A549 (cell line): ENCODE data around the gene ADAM12. TPM values are rescaled to one million over a fixed set of nuclear protein-coding genes. Genes with fewer than 3 reads are reported as not detected.

Experiments
- ATAC-seq, 2 experiments: fragments of 200-7000 bp in 1 of 2; fragments of >200 bp in 1 of 2; cut with Nextera tagmentation in 1 of 2; cut with Tn5 transposase in 1 of 2; 3 replicates each; pipeline versions ENCODE4 v1.8.0 to v1.9.1; 2018 to 2020; ENCODE audit warnings: mild to moderate bottlenecking in 1 of 2, moderate library complexity in 1 of 2
- CTCF ChIA-PET: fragments of 300-600 bp; sonication (Branson Sonifier 250); formaldehyde crosslinking; extraction: SDS; loops from one replicate; lab custom pipeline; 2021; ENCODE audit warnings: antibody characterized with exemption, inconsistent platforms; lab: Yijun Ruan, JAX
- POLR2A ChIA-PET: fragments of 350-600 bp; formaldehyde crosslinking; extraction: SDS; loops from one replicate; lab custom pipeline; 2021; ENCODE audit warnings: antibody characterized with exemption, inconsistent platforms; lab: Yijun Ruan, JAX
- DNase-seq, 2 experiments: peaks; one replicate each; pipeline versions ENCODE4 v3.0.0 to v3.0.0-alpha.2; 2011 to 2016; ENCODE audit warnings: low read depth in 1 of 2, low spot score in 1 of 2
- FAIRE-seq: peaks from 2 replicates; lab custom pipeline; 2011; peaks lifted over from hg19 to GRCh38; lab: Jason Lieb, UNC
- H3K27ac ChIP-seq, 2 experiments: fragments of >200 bp; sonication (Bioruptor Twin); formaldehyde crosslinking; 3 replicates each; pipeline ENCODE4 v1.5.1; 2016 to 2017
- H3K4me1 ChIP-seq: fragments of >200 bp; sonication (Bioruptor Twin); formaldehyde crosslinking; 3 replicates; pipeline ENCODE4 v1.6.1; 2016
- H3K4me2 ChIP-seq: fragments of >200 bp; sonication (Bioruptor Twin); formaldehyde crosslinking; 3 replicates; pipeline ENCODE4 v1.6.1; 2016
- H3K4me3 ChIP-seq: fragments of >200 bp; sonication (Bioruptor Twin); formaldehyde crosslinking; 3 replicates; pipeline ENCODE4 v1.5.1; 2016
- H3K9me3 ChIP-seq: fragments of >200 bp; sonication (Bioruptor Twin); formaldehyde crosslinking; 3 replicates; pipeline ENCODE4 v1.6.1; 2016
- CBX2 ChIP-seq: fragments of 200-600 bp; sonication (generic); IDR thresholded peaks from 2 replicates; pipeline ENCODE4 v1.6.1; 2016; ENCODE audit warnings: low read depth, mild to moderate bottlenecking, borderline replicate concordance
- CBX8 ChIP-seq: fragments of 200-600 bp; sonication (generic); IDR thresholded peaks from 2 replicates; pipeline ENCODE4 v1.6.1; 2016
- CEBPB ChIP-seq, 2 experiments: fragments of >200 bp in 1 of 2; sonication (Bioruptor Twin) in 1 of 2; formaldehyde crosslinking in 1 of 2; IDR thresholded peaks; 2 replicates each; pipeline ENCODE4 v1.6.1; 2012 to 2016
- CHD4 ChIP-seq: fragments of 200-600 bp; sonication (generic); IDR thresholded peaks from 2 replicates; pipeline ENCODE4 v1.6.1; 2016; ENCODE audit warnings: antibody characterized with exemption, mild to moderate bottlenecking, borderline replicate concordance
- EHF ChIP-seq: fragments of 250-450 bp; sonication (Bioruptor Pico); IDR thresholded peaks from 2 replicates; pipeline ENCODE4 v1.5.0; 2020; ENCODE audit warnings: mild to moderate bottlenecking
- ELK1 ChIP-seq: fragments of 150-350 bp; IDR thresholded peaks from 2 replicates; pipeline ENCODE4 v1.6.1; 2014; ENCODE audit warnings: low read depth, mild to moderate bottlenecking, low read length
- EP300 ChIP-seq, 2 experiments: fragments of >200 bp; sonication (Bioruptor Twin); formaldehyde crosslinking; IDR thresholded peaks; 2 replicates in 1 of 2; 3 replicates in 1 of 2; pipeline ENCODE4 v1.6.1; 2016 to 2017
- FOSB ChIP-seq: fragments of 250-450 bp; sonication (Bioruptor Pico); IDR thresholded peaks from 2 replicates; pipeline ENCODE4 v1.5.0; 2020; ENCODE audit warnings: mild to moderate bottlenecking, moderate library complexity
- FOSL2 ChIP-seq, 2 experiments: fragments of 450-650 bp in 1 of 2; fragments of >200 bp in 1 of 2; sonication (Bioruptor Twin) in 1 of 2; formaldehyde crosslinking; IDR thresholded peaks; 2 replicates each; pipeline versions ENCODE4 v1.5.0 to v1.6.1; 2016 to 2020; ENCODE audit warnings: mild to moderate bottlenecking in 1 of 2, moderate library complexity in 1 of 2
- FOXS1 ChIP-seq: fragments of 250-450 bp; sonication (Bioruptor Pico); IDR thresholded peaks from 2 replicates; pipeline ENCODE4 v1.5.0; 2020; ENCODE audit warnings: mild to moderate bottlenecking, moderate library complexity
- GATA3 ChIP-seq: IDR thresholded peaks from 2 replicates; pipeline ENCODE4 v1.6.1; 2012; ENCODE audit warnings: borderline replicate concordance
- HOXA7 ChIP-seq: fragments of 250-450 bp; sonication (Bioruptor Pico); IDR thresholded peaks from 2 replicates; pipeline ENCODE4 v1.5.0; 2020; ENCODE audit warnings: mild to moderate bottlenecking, moderate library complexity
- HOXB13 ChIP-seq: fragments of 250-450 bp; sonication (Bioruptor Pico); IDR thresholded peaks from 2 replicates; pipeline ENCODE4 v1.5.0; 2020; ENCODE audit warnings: low read depth, mild to moderate bottlenecking, moderate library complexity
- KDM1A ChIP-seq: fragments of 200-600 bp; sonication (generic); IDR thresholded peaks from 2 replicates; pipeline ENCODE4 v1.6.1; 2016; ENCODE audit warnings: low read depth, mild to moderate bottlenecking
- MAFK ChIP-seq: fragments of 450-650 bp; IDR thresholded peaks from 2 replicates; pipeline ENCODE4 v1.6.1; 2014; ENCODE audit not compliant: partially characterized antibody
- MYC ChIP-seq: IDR thresholded peaks from 2 replicates; pipeline ENCODE4 v1.6.1; 2012; ENCODE audit warnings: mild to moderate bottlenecking, inconsistent platforms, low read length, improper control_type of control experiment, borderline replicate concordance
- NFE2L2 ChIP-seq: fragments of 150-350 bp; conservative IDR thresholded peaks from 2 replicates; pipeline ENCODE4 v1.6.1; 2014; ENCODE audit warnings: low read length
- RAD21 ChIP-seq, 2 experiments: fragments of >200 bp in 1 of 2; sonication (Bioruptor Twin) in 1 of 2; formaldehyde crosslinking in 1 of 2; IDR thresholded peaks in 1 of 2; conservative IDR thresholded peaks in 1 of 2; 2 replicates in 1 of 2; 3 replicates in 1 of 2; pipeline ENCODE4 v1.6.1; 2012 to 2018; ENCODE audit warnings: inconsistent platforms in 1 of 2
- RFX5 ChIP-seq: fragments of 450-650 bp; IDR thresholded peaks from 2 replicates; pipeline ENCODE4 v1.7.1; 2014; ENCODE audit warnings: antibody characterized with exemption, mild to moderate bottlenecking, moderate library complexity
- SMC3 ChIP-seq: fragments of >200 bp; sonication (Bioruptor Twin); formaldehyde crosslinking; IDR thresholded peaks from 3 replicates; pipeline ENCODE4 v1.6.1; 2018; ENCODE audit warnings: inconsistent platforms
- USF2 ChIP-seq: fragments of 450-650 bp; IDR thresholded peaks from 2 replicates; pipeline ENCODE4 v1.6.1; 2014; ENCODE audit warnings: antibody characterized with exemption
- ZSCAN20 ChIP-seq: fragments of 250-450 bp; sonication (Bioruptor Pico); IDR thresholded peaks from 2 replicates; pipeline ENCODE4 v1.8.0; 2022; ENCODE audit warnings: mild to moderate bottlenecking, moderate library complexity
- WGBS: methylation state at CpG from one replicate; pipeline ENCODE4 v1.1.6; 2017; ENCODE audit errors: missing lambda C conversion rate; 5-methylcytosine and 5-hydroxymethylcytosine counted together
- polyA plus RNA-seq, 4 experiments: library from polyadenylated mRNA; depleted of rRNA in 3 of 4; stranded (reverse); fragments of >200 nt; fragmentation: RNase III in 1 of 4; extraction: RNeasy Plus Mini Kit Qiagen cat#74134 plus additional on column Dnase treatment in 1 of 4; gene quantifications; 2 replicates in 3 of 4; 3 replicates in 1 of 4; pipeline ENCODE4 v1.2.3, GENCODE V29; 2011 to 2017
- TF ChIP-seq, protein P1 (sequence below): fragments of >200 bp; sonication (Bioruptor Twin); formaldehyde crosslinking; IDR thresholded peaks from 3 replicates; pipeline ENCODE4 v1.6.1; 2016
- TF ChIP-seq, protein P2 (sequence below): fragments of 250-450 bp; sonication (Bioruptor Pico); IDR thresholded peaks from 2 replicates; pipeline ENCODE4 v1.5.0; 2021; ENCODE audit warnings: mild to moderate bottlenecking, moderate library complexity, borderline replicate concordance
- TF ChIP-seq, protein P3 (sequence below): IDR thresholded peaks from 2 replicates; pipeline ENCODE4 v1.6.1; 2012
- TF ChIP-seq, protein P4 (sequence below): fragments of >200 bp; sonication (Bioruptor Twin); formaldehyde crosslinking; IDR thresholded peaks from 2 replicates; pipeline ENCODE4 v1.6.1; 2016

ADAM12 gene
- polyA plus RNA-seq, 2 of the 4 experiments (the other 2 are of a cell fraction): 1.6 to 4.8 TPM

- 76% methylated on average over 12 of the region's 12 CpGs for WGBS
- Histone ChIP-seq H3K27ac (no peak overlapping the region), H3K4me1 (no peaks in the 10 kb centered on the region), H3K4me3 (no peak overlapping the region), H3K9me3 (no peaks in the 10 kb centered on the region), H3K4me2 (no peak overlapping the region)
- no peak for DNase-seq
- CTCF ChIA-PET: interaction anchor here (0.8 to 1.0 kb wide), 2 partner anchors 18 to 302 kb away, joined by 3 to 4 read pairs; no protein-coding TSS in a partner anchor
- ATAC-seq: no peak
- TF ChIP-seq RFX5: no peak
- no peak for TF ChIP-seq GATA3
- TF ChIP-seq FOSB (CRISPR knock-in tag): no peak
- TF ChIP-seq FOSL2 (IDR thresholded peaks at IDR 0.05): no peak
- TF ChIP-seq FOSL2 (CRISPR knock-in tag; IDR thresholded peaks at IDR 0.05): no peak
- TF ChIP-seq, protein P1, sequence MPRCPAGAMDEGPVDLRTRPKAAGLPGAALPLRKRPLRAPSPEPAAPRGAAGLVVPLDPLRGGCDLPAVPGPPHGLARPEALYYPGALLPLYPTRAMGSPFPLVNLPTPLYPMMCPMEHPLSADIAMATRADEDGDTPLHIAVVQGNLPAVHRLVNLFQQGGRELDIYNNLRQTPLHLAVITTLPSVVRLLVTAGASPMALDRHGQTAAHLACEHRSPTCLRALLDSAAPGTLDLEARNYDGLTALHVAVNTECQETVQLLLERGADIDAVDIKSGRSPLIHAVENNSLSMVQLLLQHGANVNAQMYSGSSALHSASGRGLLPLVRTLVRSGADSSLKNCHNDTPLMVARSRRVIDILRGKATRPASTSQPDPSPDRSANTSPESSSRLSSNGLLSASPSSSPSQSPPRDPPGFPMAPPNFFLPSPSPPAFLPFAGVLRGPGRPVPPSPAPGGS: no peak
- TF ChIP-seq CBX2: no peak
- no peak for TF ChIP-seq NFE2L2
- no peak for TF ChIP-seq ELK1
- TF ChIP-seq USF2: no peak
- TF ChIP-seq HOXA7 (CRISPR knock-in tag): no peak
- TF ChIP-seq EP300 (IDR thresholded peaks at IDR 0.05): no peak
- TF ChIP-seq MAFK: no peak
- TF ChIP-seq SMC3: no peak
- TF ChIP-seq ZSCAN20: no peak
- TF ChIP-seq EHF (CRISPR knock-in tag): no peak
- TF ChIP-seq MYC: no peak
- TF ChIP-seq, protein P2, sequence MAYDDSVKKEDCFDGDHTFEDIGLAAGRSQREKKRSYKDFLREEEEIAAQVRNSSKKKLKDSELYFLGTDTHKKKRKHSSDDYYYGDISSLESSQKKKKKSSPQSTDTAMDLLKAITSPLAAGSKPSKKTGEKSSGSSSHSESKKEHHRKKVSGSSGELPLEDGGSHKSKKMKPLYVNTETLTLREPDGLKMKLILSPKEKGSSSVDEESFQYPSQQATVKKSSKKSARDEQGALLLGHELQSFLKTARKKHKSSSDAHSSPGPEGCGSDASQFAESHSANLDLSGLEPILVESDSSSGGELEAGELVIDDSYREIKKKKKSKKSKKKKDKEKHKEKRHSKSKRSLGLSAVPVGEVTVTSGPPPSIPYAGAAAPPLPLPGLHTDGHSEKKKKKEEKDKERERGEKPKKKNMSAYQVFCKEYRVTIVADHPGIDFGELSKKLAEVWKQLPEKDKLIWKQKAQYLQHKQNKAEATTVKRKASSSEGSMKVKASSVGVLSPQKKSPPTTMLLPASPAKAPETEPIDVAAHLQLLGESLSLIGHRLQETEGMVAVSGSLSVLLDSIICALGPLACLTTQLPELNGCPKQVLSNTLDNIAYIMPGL (CRISPR knock-in tag): no peak
- TF ChIP-seq, protein P3, sequence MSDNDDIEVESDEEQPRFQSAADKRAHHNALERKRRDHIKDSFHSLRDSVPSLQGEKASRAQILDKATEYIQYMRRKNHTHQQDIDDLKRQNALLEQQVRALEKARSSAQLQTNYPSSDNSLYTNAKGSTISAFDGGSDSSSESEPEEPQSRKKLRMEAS: no peak
- no peak for FAIRE-seq
- POLR2A ChIA-PET: no interaction called here
Measured at GRCh38 chr10:126235979-126236851, 152.1 kb downstream of the ADAM12 start.

GRCh38 chr10:126235091-126235978 is 152.9 kb downstream of the ADAM12 start:
- Histone ChIP-seq H3K4me1 (no peaks in the 10 kb centered on the region), H3K9me3 (no peaks in the 10 kb centered on the region), H3K4me2 (no peak overlapping the region), H3K4me3 (no peak overlapping the region), H3K27ac (no peak overlapping the region)
- WGBS: 69% methylated on average over 24 of the region's 25 CpGs
- ChIA-PET CTCF (interaction anchor here (0.8 kb wide), 1 partner anchor 301 kb away, joined by 4 read pairs; no protein-coding TSS in a partner anchor), POLR2A (no interaction called here)
- no peak for ATAC-seq
- FAIRE-seq: no peak
- DNase-seq: no peak
- TF ChIP-seq CEBPB (IDR thresholded peaks at IDR 0.05): no peak
- TF ChIP-seq CBX8: no peak
- no peak for TF ChIP-seq FOXS1 (CRISPR knock-in tag)
- TF ChIP-seq RFX5: no peak
- TF ChIP-seq, protein P4, sequence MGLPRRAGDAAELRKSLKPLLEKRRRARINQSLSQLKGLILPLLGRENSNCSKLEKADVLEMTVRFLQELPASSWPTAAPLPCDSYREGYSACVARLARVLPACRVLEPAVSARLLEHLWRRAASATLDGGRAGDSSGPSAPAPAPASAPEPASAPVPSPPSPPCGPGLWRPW: no peak
- no peak for TF ChIP-seq HOXB13
- no peak for TF ChIP-seq USF2
- no peak for TF ChIP-seq RAD21 (conservative IDR thresholded peaks at IDR 0.05 in 1 of 2, IDR thresholded peaks at IDR 0.05 in 1 of 2)
- no peak for TF ChIP-seq KDM1A
- no peak for TF ChIP-seq FOSB (CRISPR knock-in tag)
- no peak for TF ChIP-seq CHD4
- no peak for TF ChIP-seq CBX2
